ENCODE data around the gene NCLN. TPM values are rescaled to one million over a fixed set of nuclear protein-coding genes. Genes with fewer than 3 reads are reported as not detected.

Gene NCLN
- total RNA-seq, 2 donors from 2014 or later: 48.6 to 68.5 TPM

GRCh38 chr19:3194106-3195087, 8.7 kb downstream of the NCLN start:
- Histone ChIP-seq H3K27me3 (replicated peaks; ENCODE audit: insufficient read depth) (no peaks in the 10 kb centered on the region), H3K9me3 (no peaks in the 10 kb centered on the region), H3K36me3 (no peaks in the 10 kb centered on the region), H3K4me3 (no peak overlapping the region), H3K4me1 (replicated peaks) (no peaks in the 10 kb centered on the region), H3K27ac (no peak overlapping the region)
- intact Hi-C loops (cut with DNase I): no loop called here
- DNase-seq (ENCODE audit: low spot score): no peak
- TF ChIP-seq POLR2A (IDR thresholded peaks at IDR 0.05): no peak
- no peak for TF ChIP-seq POLR2AphosphoS5 (IDR thresholded peaks at IDR 0.05)
- TF ChIP-seq CTCF (IDR thresholded peaks at IDR 0.05): no peak
- 89% methylated on average over 17 of the region's 17 CpGs for WGBS

GRCh38 chr19:3196064-3196932, 10.6 kb downstream of the NCLN start:
- H3K36me3 ChIP-seq: no peaks in the 10 kb centered on the region
- intact Hi-C loops (cut with DNase I): no loop called here
- no peaks in the 10 kb centered on the region for H3K4me1 ChIP-seq (replicated peaks)
- no peaks in the 10 kb centered on the region for H3K27me3 ChIP-seq (replicated peaks; ENCODE audit: insufficient read depth)
- no peak for DNase-seq (ENCODE audit: low spot score)
- no peaks in the 10 kb centered on the region for H3K9me3 ChIP-seq
- H3K4me3 ChIP-seq: no peak overlapping the region
- TF ChIP-seq CTCF (IDR thresholded peaks at IDR 0.05) (no peak), POLR2AphosphoS5 (IDR thresholded peaks at IDR 0.05) (no peak), POLR2A (IDR thresholded peaks at IDR 0.05) (no peak)
- WGBS: 90% methylated on average over 41 of the region's 42 CpGs
- H3K27ac ChIP-seq: no peak overlapping the region

- no peak for TF ChIP-seq CTCF (IDR thresholded peaks at IDR 0.05)
- no peak for TF ChIP-seq POLR2A (IDR thresholded peaks at IDR 0.05)
- no peak for TF ChIP-seq POLR2AphosphoS5 (IDR thresholded peaks at IDR 0.05)
- Histone ChIP-seq H3K4me3 (no peak overlapping the region), H3K27me3 (replicated peaks; ENCODE audit: insufficient read depth) (no peaks in the 10 kb centered on the region), H3K36me3 (no peaks in the 10 kb centered on the region), H3K27ac (no peak overlapping the region), H3K9me3 (no peaks in the 10 kb centered on the region), H3K4me1 (replicated peaks) (no peaks in the 10 kb centered on the region)
- DNase-seq (ENCODE audit: low spot score): no peak
- intact Hi-C loops (cut with DNase I): no loop called here
- WGBS: 90% methylated on average over 14 of the region's 14 CpGs
These were observed 11.1 kb downstream of the NCLN start for GRCh38 chr19:3196933-3197205.

GRCh38 chr19:3198901-3199700, 13.4 kb downstream of the NCLN start:
- 89% methylated on average over 43 of the region's 43 CpGs for WGBS
- no peaks in the 10 kb centered on the region for H3K27me3 ChIP-seq (replicated peaks; ENCODE audit: insufficient read depth)
- DNase-seq (ENCODE audit: low spot score): no peak
- H3K4me3 ChIP-seq: no peak overlapping the region
- H3K27ac ChIP-seq: no peak overlapping the region
- H3K36me3 ChIP-seq: no peaks in the 10 kb centered on the region
- no peak for TF ChIP-seq CTCF (IDR thresholded peaks at IDR 0.05)
- no peak for TF ChIP-seq POLR2A (IDR thresholded peaks at IDR 0.05)
- no peak for TF ChIP-seq POLR2AphosphoS5 (IDR thresholded peaks at IDR 0.05)
- no peaks in the 10 kb centered on the region for H3K9me3 ChIP-seq
- H3K4me1 ChIP-seq (replicated peaks): no peaks in the 10 kb centered on the region
- intact Hi-C loops (cut with DNase I): no loop called here

Measured in prostate gland (tissue), 2 donors.